ENCODE data around the gene SPATA21.

The SPATA21 gene

DNA sequence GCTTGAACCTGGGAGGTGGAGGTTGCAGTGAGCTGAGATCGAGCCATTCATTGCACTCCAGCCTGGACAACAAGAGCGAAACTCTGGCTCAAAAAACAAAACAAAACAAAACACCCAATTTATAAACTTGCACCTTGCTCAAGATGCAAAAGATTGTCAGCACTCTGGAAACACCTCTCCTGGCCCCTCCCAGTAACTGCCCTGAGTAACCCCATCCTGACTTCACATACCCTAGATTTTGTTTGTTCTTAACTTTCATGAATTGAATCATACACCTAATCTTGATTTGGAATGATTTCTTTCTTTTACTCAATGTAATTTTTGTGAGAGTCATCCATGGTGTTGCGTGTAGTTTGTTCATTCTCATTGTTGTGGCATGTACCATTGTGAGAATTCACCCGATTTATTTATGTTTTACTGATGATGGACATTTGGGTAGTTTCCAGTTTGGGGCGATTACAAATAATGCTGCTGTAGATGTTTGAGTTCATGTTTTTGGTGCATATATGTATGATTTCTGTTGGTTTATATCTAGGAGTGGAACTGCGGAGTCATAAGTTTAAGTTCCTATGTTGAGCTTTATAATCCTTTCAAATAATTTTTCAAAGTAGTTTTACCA is 13.7 kb upstream of the SPATA21 start:
- no peak for DNase-seq

- DNase-seq: no peak
Measured at GRCh38 chr1:16449666-16450065, 12.4 kb upstream of the SPATA21 start.

DNA sequence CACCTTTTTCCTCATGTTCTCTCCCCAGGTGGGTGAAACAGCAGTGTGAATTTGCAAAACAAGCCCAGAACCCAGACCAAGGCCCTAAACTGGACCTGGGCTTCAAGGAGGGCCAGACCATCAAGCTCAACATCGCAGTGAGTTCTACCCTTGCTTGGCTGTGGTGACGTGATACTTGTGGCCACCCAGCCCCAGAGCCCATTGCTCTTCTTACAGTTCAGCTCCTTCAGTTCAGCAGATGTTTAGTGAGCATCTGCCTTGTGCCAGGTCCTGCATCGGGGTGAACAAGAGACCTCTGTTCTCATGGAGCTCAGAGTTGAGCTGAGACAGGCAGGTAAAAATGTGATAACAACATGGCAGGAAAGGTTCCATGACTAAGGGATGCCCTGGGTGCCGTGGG is 11.8 kb upstream of the SPATA21 start:
- DNase-seq: no peak

DNA sequence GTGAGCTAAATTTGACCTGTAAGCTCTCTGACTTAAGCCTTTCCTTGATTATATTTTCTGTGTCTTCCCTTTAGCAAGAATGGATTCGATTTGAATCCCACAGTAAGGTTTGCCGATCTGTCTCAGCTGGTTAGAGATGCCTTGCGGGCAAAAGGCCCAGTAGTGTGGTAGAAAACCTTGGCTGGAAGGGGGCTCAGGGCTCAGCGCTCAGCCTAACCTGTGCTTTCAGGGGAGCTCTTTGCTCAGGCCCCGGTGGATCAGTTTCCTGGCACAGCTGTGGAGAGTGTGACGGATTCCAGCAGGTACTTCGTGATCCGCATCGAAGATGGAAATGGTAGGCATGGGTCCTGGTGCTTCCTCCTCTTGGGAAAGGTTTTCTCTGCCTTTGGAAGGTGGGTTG is 10.4 kb upstream of the SPATA21 start:
- no peak for DNase-seq

- no peak for DNase-seq
Measured at GRCh38 chr1:16446116-16446515, 8.9 kb upstream of the SPATA21 start.

GRCh38 chr1:16445052-16445451 is 7.8 kb upstream of the SPATA21 start:
- DNase-seq: no peak

DNA sequence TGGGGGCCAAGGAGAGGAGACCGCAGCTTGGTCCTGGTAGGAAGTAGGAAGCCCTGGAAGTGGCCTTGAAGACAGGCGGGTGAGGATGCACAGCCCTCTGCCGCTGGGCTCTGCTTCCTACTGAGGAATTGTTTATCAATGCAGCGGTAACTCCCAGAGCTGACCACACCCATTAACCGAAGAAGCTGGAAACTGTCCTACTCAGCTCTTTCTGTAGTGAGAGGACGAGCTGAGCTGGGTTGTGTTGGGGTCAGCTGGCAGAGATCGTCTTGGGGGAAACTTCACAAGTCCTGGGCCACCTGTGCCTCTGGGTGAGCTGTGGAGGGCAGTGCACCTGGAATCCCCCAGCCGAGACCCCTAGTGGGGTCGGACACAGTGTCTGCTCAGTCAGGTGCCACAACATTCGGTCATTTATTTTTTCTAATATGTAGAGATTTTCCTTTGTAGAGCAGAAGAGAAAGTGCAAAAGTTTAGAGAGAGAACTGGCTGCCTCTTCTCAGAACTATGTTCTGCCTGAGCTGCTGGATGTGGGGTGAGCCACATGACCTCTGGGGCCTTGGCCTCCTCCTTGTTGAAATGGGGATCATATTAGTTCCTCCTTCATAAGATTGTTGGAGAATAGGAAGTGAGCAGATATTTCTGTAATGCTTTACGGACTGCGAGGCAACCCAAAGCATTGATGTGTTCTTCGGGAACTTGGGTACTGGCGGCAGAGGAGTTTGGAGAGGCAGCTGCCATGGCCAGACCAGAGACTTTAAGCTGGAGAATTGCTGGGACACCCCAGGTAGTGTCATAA is 6.9 kb upstream of the SPATA21 start:
- no peak for DNase-seq

- no peak for DNase-seq
Measured at GRCh38 chr1:16442941-16443340, 5.7 kb upstream of the SPATA21 start.

DNA sequence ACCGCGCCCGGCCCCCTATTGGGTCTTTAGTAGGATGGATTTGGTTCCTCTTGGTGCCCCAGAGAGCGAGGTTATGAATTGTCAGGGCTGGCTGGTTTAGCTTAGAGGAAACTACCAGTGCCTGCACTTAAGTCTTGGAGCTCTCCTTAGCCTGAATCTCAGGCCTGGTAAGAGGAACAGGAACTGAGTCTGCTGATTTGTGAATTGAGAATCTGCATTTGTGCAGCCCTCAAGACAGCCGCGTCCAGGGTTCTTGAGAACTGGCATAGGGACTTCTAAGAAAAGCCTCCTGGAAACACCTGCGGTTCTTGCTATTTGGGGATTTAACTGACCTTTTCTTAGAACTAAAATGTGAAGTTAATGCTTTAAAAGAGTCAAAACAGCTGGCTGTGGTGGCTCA is 5.0 kb upstream of the SPATA21 start:
- no peak for DNase-seq

DNA sequence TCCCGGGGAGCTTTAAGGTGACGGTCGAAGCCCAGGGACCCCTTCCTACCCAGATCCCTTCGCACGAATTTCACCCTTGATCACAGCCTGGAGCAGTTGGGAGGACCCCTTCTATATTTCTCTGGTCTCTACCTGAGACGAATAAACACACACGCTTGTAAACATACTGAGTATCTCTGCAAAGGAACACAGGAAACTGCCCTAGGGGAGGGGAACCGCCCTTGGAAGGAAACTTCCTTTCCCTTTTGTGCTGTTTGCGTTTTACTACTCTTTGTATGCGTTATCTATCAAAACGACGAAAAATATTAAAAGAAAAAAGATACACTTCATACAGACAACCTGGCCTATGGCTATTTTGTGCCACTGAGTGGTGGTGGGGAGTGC is 4.0 kb upstream of the SPATA21 start:
- DNase-seq: no peak

DNA sequence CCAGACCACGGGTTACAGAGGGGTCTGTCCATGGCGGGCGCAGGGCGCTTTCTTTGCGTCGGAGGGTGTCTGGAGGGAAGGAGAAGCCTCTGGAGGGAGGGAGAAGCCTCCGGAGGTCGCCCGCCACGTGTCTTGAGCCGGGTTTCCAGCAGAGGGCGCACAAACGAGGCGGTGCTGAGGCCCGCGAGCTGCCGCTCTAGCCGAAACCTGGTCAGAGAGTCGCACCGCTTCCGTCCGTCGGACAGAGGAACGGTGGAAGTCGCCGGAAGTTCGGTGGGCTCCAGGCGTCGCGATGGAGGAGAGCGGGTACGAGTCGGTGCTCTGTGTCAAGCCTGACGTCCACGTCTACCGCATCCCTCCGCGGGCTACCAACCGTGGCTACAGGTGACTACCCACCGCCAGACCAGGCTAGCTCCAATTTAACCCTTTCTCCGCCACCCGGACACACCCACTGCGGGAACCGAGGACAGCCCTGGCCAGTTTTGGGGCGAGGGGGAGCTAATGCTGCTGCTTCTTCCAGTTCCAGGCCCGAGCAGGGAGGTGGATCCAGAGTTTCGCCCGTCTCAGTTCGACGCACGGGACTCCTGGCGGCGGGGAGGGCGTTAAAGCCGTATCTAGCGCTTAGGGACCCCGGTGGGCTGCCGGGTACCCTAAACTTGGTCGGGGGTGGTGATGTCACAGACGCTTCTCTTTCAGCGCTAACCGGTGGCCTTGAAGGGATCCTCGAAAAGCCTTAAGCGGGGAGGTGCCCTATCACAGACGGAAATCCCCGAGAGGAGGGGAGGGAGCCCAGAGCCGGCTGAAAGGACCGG is 3.5 kb upstream of the SPATA21 start, which contains the start of gene NECAP2:
TSS of gene NECAP2 (plus strand) at position 255 of the 812 bp plus-strand sequence. CDS start at position 293, 38 bp downstream.
- peak; percentile 85 for DNase-seq

GRCh38 chr1:16440131-16440469 is 2.9 kb upstream of the SPATA21 start:
- DNase-seq: peak; percentile 58

DNA sequence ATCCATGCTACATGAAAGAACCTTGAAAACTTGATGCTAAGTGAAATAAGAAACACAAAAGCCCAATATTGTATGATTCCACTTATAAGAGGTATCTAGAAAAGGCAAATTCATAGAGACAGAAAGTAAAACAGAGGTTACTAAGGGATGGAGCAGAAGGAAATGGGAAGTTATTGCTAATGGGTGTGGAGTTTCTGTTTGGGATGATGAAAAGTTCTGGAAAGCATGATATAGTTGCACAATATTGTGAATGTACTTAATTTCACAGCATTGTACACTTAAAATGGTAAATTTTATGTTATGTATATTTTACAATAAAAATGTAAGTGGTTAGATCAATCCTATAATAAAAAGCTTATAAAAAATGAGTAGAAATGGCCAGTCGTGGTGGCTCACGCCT is 1.7 kb upstream of the SPATA21 start:
- DNase-seq: no peak

DNA sequence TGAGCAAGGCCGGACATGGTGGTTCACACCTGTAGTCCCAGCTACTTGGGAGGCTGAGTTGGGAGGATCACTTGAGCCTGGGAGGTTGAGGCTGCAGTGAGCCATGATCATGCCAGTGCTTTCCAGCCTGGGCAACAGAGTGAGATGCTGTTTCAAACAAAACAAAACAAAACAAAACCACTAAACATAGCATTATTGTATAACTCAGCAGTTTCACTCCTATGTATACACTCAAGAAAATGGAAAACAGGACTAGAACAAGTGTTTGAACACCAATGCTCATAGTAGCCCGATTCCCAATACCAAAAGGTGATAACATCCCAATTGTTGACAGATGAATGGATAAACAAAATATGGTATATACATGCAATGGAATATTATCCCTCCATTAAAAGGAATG is 1.3 kb upstream of the SPATA21 start:
- DNase-seq: no peak

GRCh38 chr1:16434501-16434900 is 2.7 kb downstream of the SPATA21 start:
- no peak for DNase-seq

DNA sequence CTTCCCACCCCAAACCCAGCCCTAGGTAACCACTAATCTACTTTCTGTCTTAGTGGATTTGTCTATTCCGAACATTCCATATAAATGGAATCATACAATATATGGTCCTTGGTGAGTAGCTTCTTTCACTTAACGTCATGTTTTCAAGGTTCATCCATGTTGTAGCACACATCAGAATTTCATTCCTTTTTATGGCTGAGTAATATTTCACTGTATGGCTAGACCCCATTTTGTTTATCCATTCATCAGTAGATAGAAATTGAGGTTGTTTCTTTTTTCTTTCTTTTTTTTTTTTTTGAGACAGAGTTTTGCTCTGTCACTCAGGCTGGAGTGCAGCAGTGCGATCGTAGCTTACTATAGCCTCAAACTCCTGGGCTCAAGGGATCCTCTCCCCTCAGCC is 3.2 kb downstream of the SPATA21 start:
- DNase-seq: no peak

DNA sequence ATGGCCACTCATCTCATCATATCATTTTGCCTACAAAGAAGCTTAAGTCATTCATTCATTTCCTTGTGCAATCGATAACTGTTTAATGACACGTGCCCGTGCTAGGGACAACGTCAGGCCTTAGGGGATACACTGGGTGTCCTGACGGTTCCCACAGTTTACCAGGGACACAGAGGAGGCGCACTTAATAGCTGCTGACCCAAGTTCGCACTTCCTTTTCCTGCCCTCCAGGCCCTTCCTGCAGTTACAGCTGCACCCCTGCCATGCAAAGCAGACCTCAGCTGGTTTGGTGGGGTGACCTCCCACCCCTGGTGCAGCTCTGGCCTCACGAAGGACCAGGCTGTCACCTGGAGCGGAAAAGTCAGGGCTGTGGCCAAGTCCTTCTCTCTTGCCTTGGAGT is 4.2 kb downstream of the SPATA21 start:
- no peak for DNase-seq

- DNase-seq: peak; percentile 27
Measured at GRCh38 chr1:16430606-16431005, 6.6 kb downstream of the SPATA21 start.

DNA sequence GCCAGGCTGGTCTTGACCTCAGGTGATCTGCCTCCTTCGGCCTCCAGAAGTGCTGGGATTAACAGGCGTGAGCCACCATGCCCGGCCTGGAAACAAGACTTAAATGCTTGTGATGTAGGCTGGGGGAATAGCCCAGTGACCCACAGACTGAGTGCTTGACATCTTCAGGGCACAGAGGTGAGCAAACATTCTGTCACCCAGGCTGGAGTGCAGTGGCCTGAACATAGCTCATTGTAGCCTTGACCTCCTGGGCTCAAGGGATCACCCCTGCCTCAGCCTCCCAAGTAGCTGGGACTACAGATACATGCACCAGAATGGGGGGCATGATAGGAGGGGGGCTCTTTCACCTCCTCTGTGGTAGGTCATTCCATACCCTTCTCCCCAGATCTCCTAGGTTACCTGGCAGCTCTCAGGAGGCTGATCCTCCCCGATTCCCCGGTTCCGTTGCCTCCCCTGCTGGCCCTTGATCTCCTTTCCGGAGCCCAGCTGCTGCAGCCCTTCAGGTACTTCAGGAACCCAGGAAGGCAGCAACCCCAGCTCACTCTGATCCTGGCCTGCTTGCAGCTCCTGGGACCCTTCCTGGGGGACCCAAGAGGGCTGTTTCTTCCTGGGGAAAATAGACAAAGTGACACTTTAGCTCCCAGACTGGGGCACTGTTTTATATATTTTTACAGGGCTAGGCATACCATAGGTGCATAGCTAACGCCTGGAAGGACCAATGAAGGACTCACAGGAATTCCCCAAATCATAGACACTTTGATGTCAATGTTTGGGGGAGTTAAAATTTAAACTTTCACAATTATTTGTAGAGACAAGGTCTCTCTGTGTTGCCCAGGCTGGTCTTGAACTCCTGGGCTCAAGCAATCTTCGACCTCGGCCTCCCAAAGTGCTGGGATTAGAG is 11.8 kb downstream of the SPATA21 start:
- no peak for DNase-seq

GRCh38 chr1:16422041-16422440 is 15.2 kb downstream of the SPATA21 start:
- no peak for DNase-seq

GRCh38 chr1:16421201-16421600 is 16.0 kb downstream of the SPATA21 start:
- DNase-seq: no peak

GRCh38 chr1:16420424-16421118 is 16.7 kb downstream of the SPATA21 start:
- DNase-seq: no peak

All from NCI-H146 (cell line).